ENCODE data around the gene SYP. TPM values are rescaled to one million over a fixed set of nuclear protein-coding genes. Genes with fewer than 3 reads are reported as not detected.
A peak's percentile ranks its signal among the peaks of the same experiment; 100 is the strongest.

Gene SYP
- 1 to 10 TPM in 5 of 10 donors, under 1 TPM in 5; 0.59 to 2.0 (median 1.0) TPM for total RNA-seq
- 1 to 10 TPM; 1.9 to 2.9 TPM for polyA plus RNA-seq
- long read RNA-seq, donor 1, partial matches to known transcripts, result 0 of 1 reads
- long read RNA-seq, donor 1, other reads (novel, unspliced or antisense), result 1 of 1 reads
- long read RNA-seq, donor 2, result 0 reads
- long read RNA-seq, donor 3, partial matches to known transcripts, result 0 of 3 reads
- long read RNA-seq, donor 3, other reads (novel, unspliced or antisense), result 2 of 3 reads

- H3K4me1 ChIP-seq, result peaks cover 0 to 11% (median 3%) of the 10 kb centered on the region in 9 donors
- no peaks in the 10 kb centered on the region for H3K9me3 ChIP-seq
- H3K27me3 ChIP-seq, result peaks cover 0 to 4% (median 0%) of the 10 kb centered on the region in 7 donors
- 0 to 1% methylated on average over 44 to 57 of the region's 61 CpGs for WGBS, 2 donors
- H3K4me3 ChIP-seq, result peak within 1 kb of the TSS in 9 of 10 donors; percentile 15 to 53 (median 45)
- H3K36me3 ChIP-seq, result no peaks in the 10 kb centered on the region
- TF ChIP-seq CTCF (IDR thresholded peaks at IDR 0.05), result no peak
- DNase-seq (peak; percentile 88), ATAC-seq (peak; percentile 95 to 97 (median 96))
- peak within 1 kb of the TSS in 9 of 10 donors; percentile 50 to 82 (median 69) for H3K27ac ChIP-seq
- intact Hi-C loops (cut with DNase I), result loop anchor here in 3 of 10 donors (10.0 kb wide), 2 partner anchors 65 to 75 kb away; partner anchors contain the start of genes FOXP3 (in 1 of the 3) and PPP1R3F (in 1 of the 3)
Observed at GRCh38 chrX:49199906-49200771, at the start of gene SYP. TSS of gene SYP (minus strand) at chrX:49200193. CDS start at chrX:49200186, 7 bp downstream.

DNA sequence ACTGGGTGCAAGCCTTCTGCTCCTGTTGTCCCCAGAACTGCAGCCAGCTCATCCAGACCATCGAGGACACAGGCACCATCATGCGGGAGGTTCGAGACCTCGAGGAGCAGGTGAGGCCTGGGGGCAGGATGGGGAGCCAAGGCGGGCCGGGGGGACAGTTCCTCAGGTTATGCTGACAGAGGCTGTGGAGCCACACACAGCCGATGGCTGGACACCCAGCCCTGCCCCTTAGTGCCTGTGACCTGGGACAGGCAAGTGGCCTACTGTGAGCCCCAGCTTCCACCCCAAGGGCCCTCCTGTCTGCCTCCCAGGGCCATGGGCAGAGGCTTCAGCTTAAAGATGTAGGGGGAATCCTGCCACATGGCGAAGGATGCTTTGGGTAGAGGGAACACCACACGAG is 49.6 kb upstream of the SYP start:
- Histone ChIP-seq H3K4me3 (no peak overlapping the region), H3K27me3 (no peaks in the 10 kb centered on the region), H3K4me1 (no peaks in the 10 kb centered on the region), H3K36me3 (peaks cover 0 to 44% (median 0%) of the 10 kb centered on the region in 9 donors), H3K9me3 (no peaks in the 10 kb centered on the region), H3K27ac (no peak overlapping the region)
- no peak for TF ChIP-seq CTCF (IDR thresholded peaks at IDR 0.05)
- ATAC-seq, result no peak
- intact Hi-C loops (cut with DNase I), result no loop called here
- DNase-seq, result no peak
- 88 to 90% methylated on average over 6 to 9 of the region's 9 CpGs for WGBS, 2 donors

DNA sequence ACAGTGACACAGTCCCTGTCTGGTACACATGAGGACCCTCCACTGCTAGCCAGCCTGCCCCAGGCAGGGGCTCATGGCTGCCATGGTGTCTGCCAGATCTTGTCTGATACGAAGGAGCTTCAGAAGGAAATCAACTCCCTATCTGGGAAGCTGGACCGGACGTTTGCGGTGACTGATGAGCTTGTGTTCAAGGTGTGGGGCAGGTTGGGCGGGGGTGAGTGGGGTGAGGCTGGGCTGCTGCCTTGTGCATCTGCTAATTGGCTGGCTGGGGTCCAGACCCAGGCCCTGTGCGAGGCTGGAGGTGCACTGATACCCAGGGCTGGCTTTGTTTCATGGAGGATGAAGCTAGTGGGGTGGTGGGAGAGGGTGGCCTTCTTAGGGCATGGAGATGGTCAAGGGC is 49.1 kb upstream of the SYP start:
- intact Hi-C loops (cut with DNase I), result no loop called here
- ATAC-seq (no peak), DNase-seq (no peak)
- Histone ChIP-seq H3K4me1 (no peaks in the 10 kb centered on the region), H3K27me3 (no peaks in the 10 kb centered on the region), H3K36me3 (peaks cover 0 to 49% (median 0%) of the 10 kb centered on the region in 9 donors), H3K4me3 (no peak overlapping the region), H3K9me3 (no peaks in the 10 kb centered on the region), H3K27ac (no peak overlapping the region)
- 88 to 89% methylated on average over 6 of the region's 6 CpGs for WGBS, 2 donors
- no peak for TF ChIP-seq CTCF (IDR thresholded peaks at IDR 0.05)

- intact Hi-C loops (cut with DNase I), result no loop called here
- no peaks in the 10 kb centered on the region for H3K27me3 ChIP-seq
- DNase-seq, result no peak
- no peak for ATAC-seq
- H3K4me1 ChIP-seq, result no peaks in the 10 kb centered on the region
- 78 to 85% methylated on average over 15 to 28 of the region's 28 CpGs for WGBS, 2 donors
- H3K36me3 ChIP-seq, result peaks cover 0 to 59% (median 0%) of the 10 kb centered on the region in 9 donors
- no peak overlapping the region for H3K27ac ChIP-seq
- TF ChIP-seq CTCF (IDR thresholded peaks at IDR 0.05), result no peak
- no peaks in the 10 kb centered on the region for H3K9me3 ChIP-seq
- no peak overlapping the region for H3K4me3 ChIP-seq
Observed at GRCh38 chrX:49247916-49248811, 48.2 kb upstream of the SYP start.
